ENCODE measurements around the gene COQ5.
"Not testable (repeated sequence)": the region's sequence is repeated elsewhere in the genome, so short reads cannot be mapped to it uniquely, and the experiment has no call there.

The COQ5 gene, protein sequence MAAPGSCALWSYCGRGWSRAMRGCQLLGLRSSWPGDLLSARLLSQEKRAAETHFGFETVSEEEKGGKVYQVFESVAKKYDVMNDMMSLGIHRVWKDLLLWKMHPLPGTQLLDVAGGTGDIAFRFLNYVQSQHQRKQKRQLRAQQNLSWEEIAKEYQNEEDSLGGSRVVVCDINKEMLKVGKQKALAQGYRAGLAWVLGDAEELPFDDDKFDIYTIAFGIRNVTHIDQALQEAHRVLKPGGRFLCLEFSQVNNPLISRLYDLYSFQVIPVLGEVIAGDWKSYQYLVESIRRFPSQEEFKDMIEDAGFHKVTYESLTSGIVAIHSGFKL

DNA sequence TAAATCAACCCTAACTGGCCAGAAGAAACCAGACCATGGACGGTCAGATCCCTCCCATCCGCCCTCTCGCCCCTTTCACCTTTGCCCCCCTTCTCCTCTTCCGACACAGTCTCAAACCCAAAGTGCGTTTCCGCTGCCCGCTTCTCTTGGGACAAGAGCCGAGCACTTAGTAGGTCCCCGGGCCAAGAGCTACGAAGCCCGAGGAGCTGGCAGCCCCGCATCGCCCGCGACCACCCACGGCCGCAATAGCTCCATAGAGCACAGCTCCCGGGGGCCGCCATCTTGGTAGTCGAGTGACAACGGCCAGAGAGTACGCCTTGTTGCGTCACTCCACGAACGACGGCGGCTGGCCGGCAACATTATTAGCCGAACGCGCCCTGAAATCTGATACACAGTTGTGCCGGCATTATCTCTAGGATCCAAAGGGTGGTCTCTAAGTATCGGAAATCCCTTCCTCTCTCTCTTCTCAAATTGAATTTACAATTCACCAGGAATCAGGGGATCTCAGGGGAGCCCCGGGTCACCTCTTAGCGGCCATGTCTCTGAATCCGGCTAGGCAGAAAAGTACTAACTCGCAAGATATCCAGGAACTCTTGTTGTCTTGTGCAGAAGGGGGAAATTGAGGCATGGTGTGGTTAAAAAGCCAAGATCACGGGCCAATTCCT is at the start of gene COQ5:
Gene COQ5, minus strand, starts transcription at position 298 of the 665 bp plus-strand sequence. Its CDS starts 17 bp downstream, at position 281.
- peak; percentile 91 for DNase-seq

DNA sequence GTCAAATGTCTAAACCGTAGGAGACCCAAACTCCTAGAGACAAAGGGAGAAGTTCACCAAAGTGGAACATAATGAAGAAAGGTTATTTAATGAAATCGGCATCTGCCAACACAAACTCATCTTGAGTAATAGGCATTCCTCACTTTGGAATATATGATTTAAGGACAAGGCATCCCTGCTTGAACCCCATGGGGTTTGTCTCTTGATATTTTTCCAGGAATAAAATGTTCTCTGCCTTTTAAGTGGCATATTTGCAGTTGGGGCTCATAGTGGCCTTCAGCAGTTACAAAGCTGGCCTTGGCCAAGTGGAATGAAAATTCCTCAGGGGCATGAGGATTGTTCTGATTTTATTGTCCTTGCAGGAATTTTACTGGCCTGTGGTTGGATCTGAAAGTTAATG is 45.1 kb upstream of the COQ5 start:
- no peak for DNase-seq

DNA sequence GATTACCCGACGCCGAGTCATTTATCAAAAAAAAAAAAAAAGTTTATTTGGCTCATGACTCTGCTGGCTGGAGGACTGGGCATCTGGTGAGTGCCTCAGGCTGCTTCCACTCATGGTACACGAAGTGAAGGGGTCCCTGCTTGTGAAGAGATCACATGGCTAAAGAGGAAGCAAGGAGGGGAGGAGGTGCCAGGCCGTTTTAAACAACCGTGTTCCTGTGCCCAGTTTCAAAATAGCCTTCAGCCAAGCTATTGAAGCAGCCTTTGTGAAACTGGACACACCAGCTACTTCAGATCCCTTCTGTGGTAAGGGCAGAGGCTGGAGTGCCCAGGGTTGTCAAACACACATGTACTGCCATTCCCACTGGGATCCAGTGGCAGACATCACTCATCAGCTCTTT is 44.6 kb upstream of the COQ5 start:
- no peak for DNase-seq

DNA sequence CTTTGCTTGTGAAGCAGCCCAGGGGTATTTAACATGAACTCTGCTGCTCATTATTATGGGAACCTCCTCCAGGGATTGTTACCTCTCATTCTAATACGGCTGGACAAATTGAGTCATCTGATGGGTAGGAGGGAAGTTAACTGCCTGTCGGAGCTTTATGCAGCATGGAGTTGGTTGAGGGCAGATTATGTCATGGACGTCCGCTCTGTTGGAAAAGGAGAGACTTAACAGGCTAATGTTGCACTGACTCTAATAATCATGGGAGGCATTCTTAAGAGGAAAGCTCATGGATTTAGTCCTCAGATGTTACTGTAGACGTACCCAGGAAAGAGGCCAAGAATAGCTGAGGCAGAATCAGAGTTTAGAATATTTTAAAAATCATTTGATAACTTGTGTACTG is 42.3 kb upstream of the COQ5 start:
- DNase-seq, result no peak

DNA sequence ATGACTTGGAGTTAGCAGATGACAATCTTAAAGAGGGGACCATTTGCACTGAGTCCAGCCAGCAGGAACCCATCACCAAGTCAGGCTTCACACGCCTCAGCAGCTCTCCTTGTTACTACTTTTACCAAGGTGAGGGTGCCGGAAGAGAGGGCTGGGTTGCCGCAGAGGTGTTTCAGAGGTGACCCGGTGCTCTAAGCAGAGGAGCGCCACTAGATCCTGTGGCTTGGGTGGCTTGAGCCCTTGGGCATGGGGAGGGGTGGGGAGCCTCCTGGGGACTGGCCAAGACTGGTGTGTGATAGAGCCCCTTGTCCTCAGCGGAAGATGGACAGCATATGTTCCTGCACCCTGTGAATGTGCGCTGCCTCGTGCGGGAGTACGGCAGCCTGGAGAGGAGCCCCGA is 34.5 kb upstream of the COQ5 start:
- no peak for DNase-seq

DNA sequence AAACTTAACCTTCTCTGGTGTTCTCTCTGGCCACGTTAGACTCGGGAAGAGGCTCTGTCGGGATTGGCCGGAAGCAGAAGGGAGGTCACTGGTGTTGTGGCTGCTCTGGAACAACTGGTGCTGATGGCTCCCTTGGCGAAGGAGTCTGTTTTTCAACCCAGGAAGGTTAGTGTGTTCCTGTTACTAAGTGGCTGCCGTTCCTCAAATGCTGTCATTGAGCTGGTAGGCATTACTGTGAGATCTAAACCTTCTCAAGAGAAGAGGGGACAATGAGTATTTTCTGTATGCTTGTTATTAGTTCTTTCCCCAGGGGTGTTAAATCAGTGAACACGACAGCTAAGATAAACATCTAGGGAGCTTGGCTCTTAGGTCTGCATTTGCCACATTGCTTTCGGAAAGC is 33.9 kb upstream of the COQ5 start:
- DNase-seq, result no peak

DNA sequence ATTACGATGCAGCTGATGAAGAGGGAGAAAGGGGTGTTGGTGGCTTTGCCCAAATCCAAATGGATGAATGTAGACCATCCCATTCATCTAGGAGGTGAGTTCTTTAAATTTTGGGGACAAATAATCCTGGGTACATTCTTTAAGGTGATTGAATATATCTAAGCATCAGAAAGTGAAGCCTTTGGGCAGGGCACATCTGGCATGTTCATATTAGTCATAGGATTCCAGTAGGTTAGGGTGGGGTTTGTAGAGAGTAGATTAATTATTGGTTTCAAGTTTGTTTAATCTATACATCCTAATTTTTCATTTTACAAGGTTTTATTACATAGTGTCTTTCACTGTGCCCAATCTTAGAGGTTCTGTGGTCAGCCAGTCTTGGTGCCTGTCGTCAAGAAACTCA is 28.6 kb upstream of the COQ5 start:
- no peak for DNase-seq

DNA sequence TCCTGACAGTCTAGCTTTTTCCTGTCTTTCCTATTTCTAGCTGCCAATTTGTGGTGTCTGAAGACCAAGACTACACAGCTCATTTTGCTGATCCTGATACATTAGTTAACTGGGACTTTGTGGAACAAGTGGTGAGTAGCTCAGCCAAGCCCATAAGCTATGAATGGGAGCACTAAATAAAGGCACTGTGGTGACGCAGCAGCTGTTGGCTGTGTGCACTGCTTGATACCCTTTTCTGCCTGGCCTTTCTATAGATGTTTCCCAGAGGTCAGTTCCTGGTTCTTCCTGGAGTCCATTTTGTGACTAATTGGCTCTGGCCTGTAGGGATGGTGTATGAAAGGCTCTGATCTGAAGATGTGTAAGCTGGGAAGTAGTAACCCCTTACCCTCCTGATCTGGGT is 25.7 kb upstream of the COQ5 start:
- DNase-seq, result no peak

DNA sequence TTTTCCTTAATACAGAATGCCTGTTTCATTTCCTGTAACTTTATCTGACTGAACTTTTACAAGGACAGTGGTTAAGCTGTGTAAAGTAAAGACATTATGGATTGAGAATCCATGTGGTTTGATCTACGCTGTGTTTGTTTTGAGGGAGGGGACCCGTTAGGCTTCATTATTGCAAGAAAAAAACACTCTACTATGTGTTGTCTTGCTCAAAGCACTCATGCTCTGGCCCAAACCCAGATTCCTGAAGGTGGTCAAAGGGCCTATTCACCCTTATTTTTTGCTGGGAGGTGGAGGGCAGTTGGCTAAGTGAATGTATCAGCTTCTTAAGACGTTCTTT is 17.1 kb upstream of the COQ5 start:
- no peak for DNase-seq

DNA sequence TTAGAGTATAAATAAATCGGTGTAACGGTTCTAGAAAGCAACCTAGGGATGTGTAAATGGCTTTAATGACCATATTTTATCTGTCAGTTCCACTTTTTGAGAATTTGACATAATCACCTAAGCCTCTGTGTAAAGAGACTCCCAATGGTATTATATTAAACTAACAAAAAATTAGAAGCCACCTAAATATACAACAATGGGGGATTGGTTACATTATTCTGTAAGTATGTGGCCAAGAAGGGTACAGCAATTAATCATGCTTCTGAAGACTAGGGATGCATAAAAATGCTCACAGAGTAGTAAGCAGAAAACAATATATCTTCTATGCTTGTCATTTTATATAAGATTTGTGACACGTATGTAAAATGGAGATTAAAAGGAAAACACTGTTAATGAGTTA is 15.7 kb upstream of the COQ5 start:
- no peak for DNase-seq

DNA sequence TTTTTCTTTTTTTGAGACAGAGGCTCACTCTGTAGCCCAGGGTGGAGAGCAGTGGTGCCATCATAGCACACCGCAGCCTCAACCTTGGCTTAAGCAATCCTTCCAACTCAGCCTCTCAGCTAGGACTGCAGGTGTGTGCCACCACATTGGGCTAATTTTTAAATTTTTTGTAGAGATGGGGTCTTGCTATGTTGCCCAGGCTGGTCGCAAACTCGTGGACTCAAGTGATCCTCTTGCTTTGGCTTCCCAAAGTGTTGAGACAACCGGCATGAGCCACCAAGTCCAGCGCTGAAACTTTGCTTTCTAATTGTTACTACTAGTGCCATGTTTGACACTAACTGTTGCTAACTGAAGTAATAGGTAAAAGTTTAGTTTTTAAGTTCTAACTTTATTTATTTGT is 13.2 kb upstream of the COQ5 start:
- DNase-seq, result no peak

DNA sequence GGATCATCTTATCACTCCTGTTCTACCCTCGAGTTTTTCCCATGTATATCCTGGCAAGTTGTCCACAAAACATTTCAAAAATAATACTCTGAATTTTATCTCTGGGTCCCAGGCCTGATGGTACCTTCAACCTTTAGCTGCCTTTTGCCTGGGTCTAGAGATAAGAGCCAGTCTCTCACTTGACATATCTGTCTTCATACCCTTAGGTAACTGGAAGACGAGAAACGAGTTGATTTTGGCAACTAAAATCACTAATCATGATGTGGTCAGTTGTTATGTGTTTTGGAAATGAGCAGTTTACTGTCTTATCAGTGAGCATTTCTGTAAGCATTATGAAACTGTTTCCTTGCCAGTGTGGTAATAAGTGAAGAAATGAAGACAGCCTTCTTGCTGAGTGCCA is 11.5 kb upstream of the COQ5 start:
- DNase-seq, result no peak

DNA sequence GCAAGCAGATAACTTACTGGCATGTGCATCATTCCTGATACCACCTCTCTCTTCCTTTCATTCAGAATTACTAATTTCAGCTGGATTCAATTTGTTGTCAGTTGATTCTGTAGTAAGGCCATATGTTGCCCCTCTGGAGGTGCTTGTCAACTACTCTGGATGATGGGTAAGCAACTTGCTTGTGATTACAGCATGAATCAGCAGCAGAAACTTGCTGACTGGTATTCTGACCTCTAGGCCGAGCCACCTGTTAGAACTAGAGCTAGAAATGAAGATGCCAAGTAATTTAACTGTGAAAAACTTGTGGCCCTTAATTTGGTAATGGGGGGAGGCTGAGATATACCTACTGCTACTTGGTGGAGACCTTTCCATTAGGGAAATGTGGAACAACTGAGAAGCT is 10.3 kb upstream of the COQ5 start:
- DNase-seq, result peak; percentile 22

DNA sequence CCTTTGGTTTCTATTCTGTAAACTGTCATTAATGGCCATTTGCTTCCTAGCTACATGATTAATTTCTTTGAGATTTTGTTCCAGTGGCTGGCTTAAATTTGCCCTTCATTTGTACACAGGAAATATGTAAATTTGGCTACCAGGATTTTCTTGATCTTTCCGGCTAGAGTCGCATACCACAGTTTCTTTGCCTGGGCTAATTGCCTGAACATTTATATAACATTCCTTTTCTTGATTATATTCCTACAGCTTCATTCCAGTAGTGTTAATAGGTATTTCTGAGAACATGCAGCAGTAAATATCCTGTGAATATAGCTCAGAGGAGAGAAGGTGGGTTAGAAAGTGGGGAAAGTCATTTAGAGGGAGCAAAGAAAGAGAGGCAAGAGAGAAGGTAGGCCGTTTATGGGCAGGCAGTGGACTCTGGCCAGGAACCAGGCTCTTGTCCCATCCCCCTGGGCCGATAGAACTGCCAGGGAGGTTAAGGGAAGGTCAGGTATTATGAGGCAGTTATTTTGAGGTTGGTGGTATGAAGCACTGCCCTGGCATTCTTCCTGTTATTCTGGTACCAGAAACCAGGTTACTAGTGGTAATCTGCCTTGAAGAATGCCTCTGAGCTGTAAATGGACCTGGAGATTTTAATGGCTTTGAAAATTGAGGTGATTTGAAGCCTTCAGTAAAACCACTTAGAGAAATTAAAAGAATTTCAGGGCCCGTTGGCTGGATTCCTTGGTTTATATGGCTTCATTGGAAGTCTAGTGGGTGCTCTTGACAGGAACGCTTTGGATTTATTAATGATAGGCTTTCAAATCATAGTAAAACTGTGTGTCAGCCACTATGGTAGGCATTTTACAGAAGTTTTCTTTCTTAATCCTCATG is 9.6 kb upstream of the COQ5 start:
- no peak for DNase-seq

DNA sequence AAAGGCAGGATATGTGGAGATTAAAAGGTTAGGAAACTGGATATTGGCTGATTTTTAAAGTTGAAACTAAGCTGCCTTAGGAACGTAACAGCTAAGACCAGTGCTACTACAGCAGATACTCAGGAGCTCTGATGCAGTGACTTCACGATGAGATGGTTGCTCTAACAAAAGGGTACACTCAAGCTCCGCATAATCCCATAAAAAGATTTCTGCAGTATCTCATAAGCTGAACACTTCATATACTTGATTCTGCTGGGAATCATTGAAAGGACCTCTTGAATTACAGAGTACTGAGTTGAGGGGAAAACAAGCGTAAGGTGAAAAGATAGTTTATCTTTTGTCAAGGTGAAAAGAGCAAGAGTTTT is 8.9 kb upstream of the COQ5 start:
- DNase-seq, result no peak

DNA sequence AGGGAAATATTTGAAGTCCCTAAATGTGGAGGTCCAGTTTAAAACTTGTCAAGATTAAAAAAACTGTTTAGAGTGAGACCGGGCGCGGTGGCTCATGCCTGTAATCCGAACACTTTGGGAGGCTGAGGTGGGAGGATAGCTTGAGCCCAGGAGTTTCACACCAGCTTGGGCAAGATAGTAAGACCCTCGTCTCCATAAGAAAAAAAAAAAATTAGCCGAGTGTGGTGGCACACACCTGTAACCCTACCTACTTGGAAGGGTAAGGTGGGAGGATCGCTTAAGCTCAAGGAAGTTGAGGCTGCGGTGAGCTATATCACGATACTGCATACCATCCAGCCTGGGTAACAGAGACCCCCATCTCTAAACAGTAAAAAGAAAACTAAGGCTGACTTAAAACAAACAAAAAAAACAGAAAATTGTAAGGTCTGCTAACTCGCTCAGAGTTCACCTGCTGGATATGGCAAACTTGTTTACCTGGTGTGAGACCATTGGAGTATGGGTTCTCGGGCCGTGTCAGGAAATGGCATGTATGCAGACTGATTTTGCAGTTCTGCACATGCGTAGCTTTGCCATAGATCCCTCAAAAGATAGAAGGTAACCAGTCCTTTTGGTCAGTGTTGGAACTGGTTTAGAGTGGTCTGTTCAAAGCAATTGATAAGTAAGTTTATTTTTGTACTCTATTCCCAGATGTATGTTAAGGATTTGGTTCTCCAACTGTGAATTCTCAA is 7.3 kb upstream of the COQ5 start:
- DNase-seq, result peak; percentile 39

DNA sequence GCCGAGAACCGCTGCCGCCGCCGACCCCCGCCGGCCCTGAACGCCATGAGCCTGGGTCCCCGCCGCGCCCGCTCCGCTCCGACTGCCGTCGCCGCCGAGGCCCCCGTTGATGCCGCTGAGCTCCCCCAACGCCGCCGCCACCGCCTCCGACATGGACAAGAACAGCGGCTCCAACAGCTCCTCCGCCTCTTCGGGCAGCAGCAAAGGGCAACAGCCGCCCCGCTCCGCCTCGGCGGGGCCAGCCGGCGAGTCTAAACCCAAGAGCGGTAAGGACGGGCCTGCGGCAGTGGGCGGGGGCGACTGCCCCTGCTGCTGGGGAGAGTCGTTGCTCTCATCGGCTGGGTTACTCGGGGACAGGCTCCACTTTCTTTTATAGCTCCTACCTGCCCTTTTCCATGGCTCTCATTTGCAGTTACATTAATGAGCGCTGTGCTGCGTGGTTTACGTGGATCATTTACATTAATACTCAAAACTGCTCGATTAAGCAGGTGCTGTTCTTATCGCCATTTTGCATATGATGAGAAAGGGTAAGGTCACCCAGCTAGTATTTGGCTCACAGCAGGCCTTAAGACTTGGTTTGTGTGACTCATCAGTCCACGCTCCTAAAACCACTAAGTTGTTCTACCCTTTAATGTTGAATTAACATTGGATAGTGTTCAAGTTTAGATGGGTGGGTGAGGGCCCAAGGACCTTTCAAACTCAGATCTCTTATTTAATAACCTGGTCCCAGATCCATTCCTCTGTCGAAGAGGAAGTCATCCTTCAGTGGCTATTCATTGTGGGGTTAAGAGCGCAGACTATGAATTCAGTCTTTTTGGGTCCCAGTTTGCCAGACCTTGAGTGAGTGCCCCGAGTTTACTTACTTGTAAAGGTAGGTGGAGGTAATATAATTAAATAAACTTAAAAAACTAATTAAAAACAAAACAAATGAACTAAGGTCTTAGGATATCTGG is 6.0 kb upstream of the COQ5 start:
- peak; percentile 65 for DNase-seq

DNA sequence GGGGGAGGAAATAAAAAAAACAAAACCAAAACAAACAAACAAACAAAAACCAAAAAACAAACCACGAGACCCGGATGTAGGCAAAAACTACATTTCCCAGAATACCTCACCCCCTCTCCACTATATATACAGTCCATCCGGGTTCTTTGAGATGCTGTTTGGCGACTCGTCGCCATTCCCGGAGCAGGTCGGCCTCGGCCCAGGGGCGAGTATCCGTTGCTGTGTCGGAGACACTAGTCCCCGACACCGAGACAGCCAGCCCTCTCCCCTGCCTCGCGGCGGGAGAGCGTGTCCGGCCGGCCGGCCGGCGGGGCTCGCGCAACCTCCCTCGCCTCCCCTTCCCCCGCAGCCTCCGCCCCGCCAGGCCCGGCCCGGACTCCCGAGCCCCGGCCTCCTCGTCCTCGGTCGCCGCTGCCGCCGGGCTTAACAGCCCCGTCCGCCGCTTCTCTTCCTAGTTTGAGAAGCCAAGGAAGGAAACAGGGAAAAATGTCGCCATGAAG is 5.3 kb upstream of the COQ5 start, which contains the start of gene RNF10:
Gene RNF10, plus strand, starts transcription at position 154 of the 500 bp plus-strand sequence. CDS start 456 bp downstream, outside the sequence.
- peak; percentile 74 for DNase-seq

DNA sequence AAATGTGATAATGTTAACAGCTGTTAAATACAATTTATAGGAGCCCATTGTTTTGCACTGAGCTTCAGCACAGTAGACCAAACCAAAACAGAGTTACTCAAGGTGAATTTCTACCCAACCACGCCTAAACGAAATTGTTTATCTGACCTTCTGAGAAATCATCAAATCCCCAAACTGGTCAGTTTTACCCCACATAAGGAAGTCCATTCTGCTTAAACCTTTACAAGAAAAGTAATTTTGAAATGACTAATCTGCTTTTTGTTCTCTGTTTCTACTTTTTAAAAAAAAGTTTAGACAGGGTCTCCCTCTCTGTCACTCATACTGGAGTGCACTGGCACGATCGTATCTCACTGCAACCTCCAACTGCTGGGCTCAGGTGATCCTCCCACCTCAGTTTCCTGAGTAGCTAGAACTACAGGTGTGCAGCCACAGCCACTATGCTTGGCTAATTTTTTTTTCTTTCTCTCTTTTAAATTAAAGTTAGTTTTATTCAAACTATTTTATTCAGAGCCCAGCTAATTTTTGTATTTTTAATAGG is 3.8 kb upstream of the COQ5 start:
- DNase-seq, result no peak

DNA sequence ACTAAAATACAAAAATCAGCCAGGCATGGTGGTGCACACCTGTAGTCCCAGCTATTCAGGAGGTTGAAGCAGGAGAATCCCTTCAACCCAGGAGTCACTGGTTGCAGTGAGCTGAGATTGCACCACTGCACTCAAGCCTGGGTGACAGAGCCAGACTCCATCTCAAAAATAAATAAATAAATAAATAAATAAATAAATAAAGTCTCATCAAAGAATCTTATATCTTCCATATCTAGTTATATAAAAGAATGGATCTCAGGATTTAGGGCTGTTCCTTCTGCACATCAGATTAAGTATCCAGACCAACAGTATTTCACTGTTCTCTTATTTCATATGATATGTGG is 1.4 kb upstream of the COQ5 start:
- DNase-seq, result not testable (repeated sequence)

DNA sequence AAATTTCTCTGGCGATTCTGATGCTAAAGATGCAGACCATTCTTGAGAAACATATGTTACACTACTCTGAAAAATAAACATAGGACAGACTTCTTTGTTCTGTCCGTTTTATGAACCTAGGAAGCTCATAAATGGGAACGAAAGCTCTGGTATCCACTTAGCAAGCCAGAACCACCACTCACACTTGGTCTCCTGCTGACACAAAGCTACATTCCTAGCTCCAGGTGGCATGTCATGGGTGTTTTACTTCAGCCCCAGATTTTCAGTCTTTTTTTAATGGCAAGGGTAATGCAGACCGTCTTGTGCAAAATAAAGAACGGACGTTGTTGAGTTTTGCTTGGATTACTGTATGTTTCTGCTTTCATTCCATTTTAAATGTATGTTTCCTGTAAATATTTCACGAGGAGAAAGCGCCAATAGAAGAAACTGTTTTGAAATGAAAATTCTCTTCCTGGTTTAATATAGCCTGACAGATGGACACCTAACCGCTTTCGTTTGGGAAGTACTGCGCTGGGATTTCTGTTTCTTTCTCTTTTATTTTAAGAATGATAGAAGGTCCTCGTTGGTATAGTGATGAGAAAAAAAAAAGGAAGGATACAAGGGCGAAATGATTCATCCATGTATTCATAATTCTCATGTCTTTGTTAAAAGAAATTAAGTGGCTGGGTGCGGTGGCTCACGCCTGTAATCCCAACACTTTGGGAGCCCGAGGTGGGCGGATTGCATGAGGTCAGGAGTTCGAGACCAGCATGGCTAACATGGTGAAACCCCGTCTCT is 871 bp upstream of the COQ5 start:
- peak; percentile 21 for DNase-seq
